HG03442 (cell line): ENCODE results near the gene HPSE2.
"Not testable (repeated sequence)": the region's sequence is repeated elsewhere in the genome, so short reads cannot be mapped to it uniquely, and the experiment has no call there.

ENCODE experiments used
- ATAC-seq: cut with Tn5 transposase; IDR thresholded peaks from one replicate; pipeline ENCODE4 v1.9.1; 2021; ENCODE audit warnings: mild to moderate bottlenecking, moderate library complexity; ENCODE audit not compliant: unreplicated experiment

HPSE2 gene

GRCh38 chr10:98921316-98921715 is 314.3 kb downstream of the HPSE2 start:
- no peak for ATAC-seq

- no peak for ATAC-seq
Measured at GRCh38 chr10:98920807-98921206, 314.8 kb downstream of the HPSE2 start.

GRCh38 chr10:98920360-98920759 is 315.3 kb downstream of the HPSE2 start:
- no peak for ATAC-seq

GRCh38 chr10:98919899-98920298 is 315.8 kb downstream of the HPSE2 start:
- no peak for ATAC-seq

GRCh38 chr10:98917828-98918227 is 317.8 kb downstream of the HPSE2 start:
- no peak for ATAC-seq

GRCh38 chr10:98916526-98917125 is 319.0 kb downstream of the HPSE2 start:
- no peak for ATAC-seq

GRCh38 chr10:98915911-98916310 is 319.7 kb downstream of the HPSE2 start:
- ATAC-seq, result no peak

GRCh38 chr10:98910546-98910945 is 325.1 kb downstream of the HPSE2 start:
- ATAC-seq, result no peak

GRCh38 chr10:98910048-98910447 is 325.6 kb downstream of the HPSE2 start:
- ATAC-seq, result no peak

- ATAC-seq, result no peak
Measured at GRCh38 chr10:98908868-98909267, 326.8 kb downstream of the HPSE2 start.

GRCh38 chr10:98908247-98908646 is 327.4 kb downstream of the HPSE2 start:
- not testable (repeated sequence) for ATAC-seq

- ATAC-seq, result no peak
Measured at GRCh38 chr10:98901441-98902110, 334.1 kb downstream of the HPSE2 start.

- no peak for ATAC-seq
Measured at GRCh38 chr10:98899018-98899417, 336.6 kb downstream of the HPSE2 start.

GRCh38 chr10:98892523-98892922 is 343.1 kb downstream of the HPSE2 start:
- ATAC-seq, result no peak

GRCh38 chr10:98886686-98887085 is 349.0 kb downstream of the HPSE2 start:
- ATAC-seq, result no peak

GRCh38 chr10:98885378-98885777 is 350.3 kb downstream of the HPSE2 start:
- no peak for ATAC-seq

- no peak for ATAC-seq
Measured at GRCh38 chr10:98881789-98882188, 353.9 kb downstream of the HPSE2 start.

GRCh38 chr10:98880971-98881370 is 354.7 kb downstream of the HPSE2 start:
- ATAC-seq, result no peak

GRCh38 chr10:98878921-98879320 is 356.7 kb downstream of the HPSE2 start:
- ATAC-seq, result no peak

- no peak for ATAC-seq
Measured at GRCh38 chr10:98878418-98878817, 357.2 kb downstream of the HPSE2 start.

- ATAC-seq, result no peak
Measured at GRCh38 chr10:98861962-98862361, 373.7 kb downstream of the HPSE2 start.

- ATAC-seq, result no peak
Measured at GRCh38 chr10:98858525-98858924, 377.1 kb downstream of the HPSE2 start.
